ENCODE measurements around the gene GLOD4.
"Not testable (repeated sequence)": the region's sequence is repeated elsewhere in the genome, so short reads cannot be mapped to it uniquely, and the experiment has no call there.

GLOD4 gene

DNA sequence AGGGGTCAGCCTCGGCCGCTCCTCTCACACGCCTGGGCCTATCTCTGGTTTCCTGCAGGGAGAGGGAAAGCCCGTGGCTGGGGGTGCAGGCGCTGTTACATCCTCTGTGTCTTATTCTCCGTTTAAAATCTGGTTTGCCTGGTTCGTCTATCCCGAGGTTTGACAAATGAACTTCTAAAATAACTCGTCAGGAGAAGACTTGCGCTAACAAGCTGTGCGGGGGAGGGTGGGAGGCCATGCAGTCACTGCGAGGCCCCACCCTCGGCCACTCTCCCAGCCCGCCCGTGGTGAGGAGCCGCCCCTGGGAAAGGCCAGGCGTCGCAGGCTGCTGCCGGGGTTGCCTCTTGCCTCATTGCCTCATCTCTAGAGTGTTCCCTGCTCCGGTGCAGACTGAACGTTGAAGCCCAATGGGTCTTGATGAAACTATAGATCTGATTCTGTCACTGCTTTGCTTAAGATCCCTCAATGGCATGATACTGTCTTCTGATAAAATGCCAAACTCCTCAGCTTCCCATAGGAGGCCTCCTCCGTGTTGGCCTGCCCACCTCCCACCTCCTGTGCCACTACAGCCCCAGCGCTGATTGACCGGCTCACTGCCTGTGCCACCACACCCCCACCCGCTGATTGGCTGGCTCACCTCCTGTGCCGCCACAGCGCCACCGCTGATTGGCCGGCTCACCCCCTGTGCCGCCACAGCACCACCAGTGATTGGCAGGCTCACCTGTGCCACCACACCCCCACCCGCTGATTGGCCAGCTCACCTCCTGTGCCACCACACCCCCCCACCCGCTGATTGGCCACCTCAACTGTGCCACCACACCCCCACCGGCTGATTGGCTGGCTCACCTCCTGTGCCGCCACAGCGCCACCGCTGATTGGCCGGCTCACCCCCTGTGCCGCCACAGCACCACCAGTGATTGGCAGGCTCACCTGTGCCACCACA lies 8.1 kb upstream of the GLOD4 start:
- not testable (repeated sequence) for H3K9me3 ChIP-seq (ENCODE audit: control insufficient read depth, insufficient read depth, low read length); H3K4me1 ChIP-seq (ENCODE audit: control insufficient read depth, insufficient read depth, low read length); H3K9ac ChIP-seq (ENCODE audit: low read depth, low read length); H3K27me3 ChIP-seq (ENCODE audit: control insufficient read depth, insufficient read depth, low read length)
- Histone ChIP-seq H3K36me3 (ENCODE audit: control insufficient read depth, insufficient read depth, low read length) (peaks cover 12% of the 10 kb centered on the region), H3K4me3 (ENCODE audit: low read depth, low read length) (peak overlapping the region; percentile 50)

DNA sequence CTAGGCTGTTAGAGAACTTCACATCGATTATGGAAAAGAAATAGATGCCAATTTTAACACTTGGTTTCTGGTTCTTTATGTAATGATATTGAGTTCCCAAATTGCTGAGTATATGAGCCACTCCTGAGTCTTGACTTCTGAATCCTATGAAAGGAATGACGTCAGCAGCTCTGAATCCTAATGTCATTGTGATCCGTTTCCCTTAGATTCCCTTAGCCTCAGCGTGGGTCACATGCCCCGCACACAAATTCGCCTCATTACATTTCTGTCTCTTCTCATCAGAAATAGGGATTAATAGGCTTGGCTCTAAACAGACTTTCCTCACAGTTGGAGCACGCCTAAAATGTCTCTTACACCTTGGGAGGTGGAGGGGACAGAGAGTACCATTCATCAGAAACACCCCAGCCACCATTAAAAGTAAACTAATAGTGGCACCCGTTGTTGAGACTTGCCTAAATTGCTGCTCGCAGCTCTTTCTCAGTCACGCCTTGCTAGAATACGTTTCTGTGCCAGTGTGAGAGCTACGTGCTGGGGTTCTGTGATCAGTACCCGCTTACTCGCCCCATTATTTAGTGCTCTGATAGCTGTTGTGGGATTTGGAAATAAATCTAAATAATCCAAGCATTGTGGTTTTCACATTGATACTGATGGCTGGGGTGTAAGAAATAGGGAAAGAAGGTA lies 7.2 kb upstream of the GLOD4 start:
- Histone ChIP-seq H3K4me3 (ENCODE audit: low read depth, low read length) (peak overlapping the region; percentile 50), H3K9me3 (ENCODE audit: control insufficient read depth, insufficient read depth, low read length) (no peaks in the 10 kb centered on the region), H3K9ac (ENCODE audit: low read depth, low read length) (no peak overlapping the region), H3K36me3 (ENCODE audit: control insufficient read depth, insufficient read depth, low read length) (peaks cover 12% of the 10 kb centered on the region), H3K27me3 (ENCODE audit: control insufficient read depth, insufficient read depth, low read length) (no peaks in the 10 kb centered on the region), H3K4me1 (ENCODE audit: control insufficient read depth, insufficient read depth, low read length) (no peaks in the 10 kb centered on the region)

DNA sequence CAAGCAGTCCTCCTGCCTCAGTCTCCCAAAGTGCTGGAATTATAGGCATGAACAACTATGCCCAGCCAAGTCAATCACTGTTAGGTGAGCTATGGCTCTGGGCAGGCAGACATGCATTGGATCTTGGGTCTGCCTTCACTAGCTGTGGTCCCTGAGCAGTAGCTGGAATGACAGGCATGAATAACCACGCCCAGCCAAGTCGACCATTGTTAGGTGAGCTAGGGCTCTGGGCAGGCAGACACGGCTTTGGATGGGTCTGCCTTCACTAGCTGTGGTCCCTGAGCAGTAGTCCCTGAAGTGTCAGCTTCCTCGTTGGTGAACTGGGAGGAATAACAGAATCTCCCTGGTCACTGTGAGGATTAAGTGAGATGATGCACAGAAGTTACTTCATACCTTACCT lies 6.5 kb upstream of the GLOD4 start:
- no peaks in the 10 kb centered on the region for H3K9me3 ChIP-seq (ENCODE audit: control insufficient read depth, insufficient read depth, low read length)
- H3K9ac ChIP-seq (ENCODE audit: low read depth, low read length), result no peak overlapping the region
- peaks cover 12% of the 10 kb centered on the region for H3K36me3 ChIP-seq (ENCODE audit: control insufficient read depth, insufficient read depth, low read length)
- no peak overlapping the region for H3K4me3 ChIP-seq (ENCODE audit: low read depth, low read length)
- no peaks in the 10 kb centered on the region for H3K4me1 ChIP-seq (ENCODE audit: control insufficient read depth, insufficient read depth, low read length)
- no peaks in the 10 kb centered on the region for H3K27me3 ChIP-seq (ENCODE audit: control insufficient read depth, insufficient read depth, low read length)

DNA sequence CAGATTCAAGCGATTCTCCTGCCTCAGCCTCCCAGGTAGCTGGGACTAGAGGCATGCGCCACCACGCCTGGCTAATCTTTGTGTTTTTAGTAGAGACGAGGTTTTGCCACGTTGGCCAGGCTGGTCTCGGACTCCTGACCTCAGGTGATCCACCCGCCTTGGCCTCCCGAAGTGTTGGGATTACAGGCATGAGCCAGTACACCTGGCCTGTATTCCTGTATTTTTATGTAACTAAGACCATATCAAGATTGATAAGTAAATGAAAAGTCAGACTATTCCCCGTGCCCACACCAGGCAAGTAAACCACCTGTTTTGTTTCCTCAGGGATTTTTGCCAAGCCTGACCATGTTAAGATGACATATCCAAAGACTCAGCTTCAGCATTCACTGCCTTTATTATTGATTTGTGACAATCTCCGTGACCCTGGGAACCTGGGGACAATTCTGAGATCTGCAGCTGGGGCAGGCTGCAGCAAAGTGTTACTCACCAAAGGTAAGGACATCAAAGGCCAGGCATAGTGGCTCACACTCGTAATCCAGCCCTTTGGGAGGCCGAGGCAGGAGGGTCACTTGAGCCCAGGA lies 5.7 kb upstream of the GLOD4 start:
- Histone ChIP-seq H3K4me1 (ENCODE audit: control insufficient read depth, insufficient read depth, low read length) (no peaks in the 10 kb centered on the region), H3K9ac (ENCODE audit: low read depth, low read length) (no peak overlapping the region), H3K9me3 (ENCODE audit: control insufficient read depth, insufficient read depth, low read length) (no peaks in the 10 kb centered on the region), H3K4me3 (ENCODE audit: low read depth, low read length) (no peak overlapping the region), H3K27me3 (ENCODE audit: control insufficient read depth, insufficient read depth, low read length) (no peaks in the 10 kb centered on the region), H3K36me3 (ENCODE audit: control insufficient read depth, insufficient read depth, low read length) (peaks cover 12% of the 10 kb centered on the region)

DNA sequence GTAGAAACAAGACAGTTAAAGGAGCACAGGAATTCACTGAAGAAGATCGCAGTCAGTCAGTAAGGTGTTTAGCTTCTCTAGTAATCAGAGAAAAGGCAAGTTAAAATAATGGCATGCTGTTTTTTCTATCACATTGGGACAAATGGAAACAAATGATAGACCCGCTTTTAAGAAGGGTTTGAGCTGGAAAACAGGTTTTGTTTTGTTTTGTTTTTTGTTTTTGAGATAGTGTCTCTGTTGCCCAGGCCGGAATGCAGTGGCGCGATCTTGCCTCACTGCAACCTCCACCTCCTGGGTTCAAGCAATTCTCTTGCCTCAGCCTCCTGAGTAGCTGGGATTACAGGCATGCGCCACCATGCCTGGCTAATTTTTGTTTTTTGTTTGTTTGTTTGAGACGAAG lies 3.8 kb upstream of the GLOD4 start:
- H3K36me3 ChIP-seq (ENCODE audit: control insufficient read depth, insufficient read depth, low read length), result peaks cover 15% of the 10 kb centered on the region
- not testable (repeated sequence) for H3K9ac ChIP-seq (ENCODE audit: low read depth, low read length); H3K4me3 ChIP-seq (ENCODE audit: low read depth, low read length); H3K27me3 ChIP-seq (ENCODE audit: control insufficient read depth, insufficient read depth, low read length); H3K9me3 ChIP-seq (ENCODE audit: control insufficient read depth, insufficient read depth, low read length); H3K4me1 ChIP-seq (ENCODE audit: control insufficient read depth, insufficient read depth, low read length)

DNA sequence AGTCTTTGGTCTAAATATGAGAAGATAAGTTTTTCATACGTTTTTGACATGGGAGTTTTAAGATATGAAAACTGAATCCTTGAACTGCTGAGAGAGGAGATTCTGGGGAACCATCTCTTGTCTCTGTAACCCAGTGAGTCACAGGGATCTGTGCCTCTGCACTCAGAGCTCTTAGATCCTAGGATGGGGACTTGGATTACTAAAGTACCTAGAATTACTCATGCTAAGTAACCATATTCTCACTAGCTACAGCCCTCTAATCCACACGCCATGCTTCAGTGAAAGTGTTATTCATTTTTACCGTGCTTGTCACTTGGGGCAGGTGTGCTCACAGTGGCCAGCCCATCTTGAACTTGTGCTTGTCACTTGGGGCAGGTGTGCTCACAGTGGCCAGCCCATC lies 2.1 kb upstream of the GLOD4 start:
- H3K9ac ChIP-seq (ENCODE audit: low read depth, low read length), result no peak overlapping the region
- H3K4me1 ChIP-seq (ENCODE audit: control insufficient read depth, insufficient read depth, low read length), result no peaks in the 10 kb centered on the region
- no peaks in the 10 kb centered on the region for H3K9me3 ChIP-seq (ENCODE audit: control insufficient read depth, insufficient read depth, low read length)
- H3K36me3 ChIP-seq (ENCODE audit: control insufficient read depth, insufficient read depth, low read length), result peaks cover 15% of the 10 kb centered on the region
- H3K4me3 ChIP-seq (ENCODE audit: low read depth, low read length), result no peak overlapping the region
- H3K27me3 ChIP-seq (ENCODE audit: control insufficient read depth, insufficient read depth, low read length), result no peaks in the 10 kb centered on the region

DNA sequence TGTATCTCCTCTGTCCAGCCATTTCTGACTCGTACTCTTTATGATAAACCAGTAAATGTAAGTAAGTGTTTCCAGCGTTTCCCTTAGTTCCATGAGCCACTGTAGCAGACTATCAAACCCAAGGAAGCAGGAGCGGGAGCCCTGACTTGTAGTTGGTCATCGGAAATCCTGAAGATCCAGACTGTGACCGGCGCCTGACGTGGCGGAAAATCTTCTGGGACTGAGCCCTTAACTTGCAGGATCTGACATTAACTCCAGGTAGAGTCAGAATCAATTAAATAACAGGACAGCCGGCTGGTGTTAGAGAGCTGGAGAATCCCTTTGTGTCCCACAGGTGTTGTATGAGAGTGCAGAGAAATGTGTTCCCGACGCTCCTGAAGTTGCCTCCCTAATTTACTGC lies 4.0 kb downstream of the GLOD4 start:
- no peaks in the 10 kb centered on the region for H3K9me3 ChIP-seq (ENCODE audit: control insufficient read depth, insufficient read depth, low read length)
- H3K4me3 ChIP-seq (ENCODE audit: low read depth, low read length), result no peak overlapping the region
- H3K27me3 ChIP-seq (ENCODE audit: control insufficient read depth, insufficient read depth, low read length), result no peaks in the 10 kb centered on the region
- no peak overlapping the region for H3K9ac ChIP-seq (ENCODE audit: low read depth, low read length)
- H3K36me3 ChIP-seq (ENCODE audit: control insufficient read depth, insufficient read depth, low read length), result peaks cover 25% of the 10 kb centered on the region
- no peaks in the 10 kb centered on the region for H3K4me1 ChIP-seq (ENCODE audit: control insufficient read depth, insufficient read depth, low read length)

DNA sequence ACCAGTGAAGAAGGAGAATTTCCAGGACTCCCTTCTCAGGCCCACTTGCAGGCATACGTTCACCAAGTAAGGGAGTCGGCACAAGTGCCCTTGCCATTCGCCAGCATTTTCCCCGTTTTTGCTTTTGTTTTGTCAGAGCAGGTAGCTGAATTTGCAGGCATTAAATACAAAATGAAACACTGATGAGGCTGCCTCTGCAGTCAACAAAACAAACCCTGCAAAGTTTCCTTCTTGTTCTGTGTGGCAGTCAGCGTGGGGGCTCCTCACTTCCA lies 7.8 kb downstream of the GLOD4 start:
- peaks cover 28% of the 10 kb centered on the region for H3K36me3 ChIP-seq (ENCODE audit: control insufficient read depth, insufficient read depth, low read length)
- H3K27me3 ChIP-seq (ENCODE audit: control insufficient read depth, insufficient read depth, low read length), result no peaks in the 10 kb centered on the region
- no peak overlapping the region for H3K4me3 ChIP-seq (ENCODE audit: low read depth, low read length)
- H3K4me1 ChIP-seq (ENCODE audit: control insufficient read depth, insufficient read depth, low read length), result no peaks in the 10 kb centered on the region
- no peak overlapping the region for H3K9ac ChIP-seq (ENCODE audit: low read depth, low read length)
- H3K9me3 ChIP-seq (ENCODE audit: control insufficient read depth, insufficient read depth, low read length), result no peaks in the 10 kb centered on the region

DNA sequence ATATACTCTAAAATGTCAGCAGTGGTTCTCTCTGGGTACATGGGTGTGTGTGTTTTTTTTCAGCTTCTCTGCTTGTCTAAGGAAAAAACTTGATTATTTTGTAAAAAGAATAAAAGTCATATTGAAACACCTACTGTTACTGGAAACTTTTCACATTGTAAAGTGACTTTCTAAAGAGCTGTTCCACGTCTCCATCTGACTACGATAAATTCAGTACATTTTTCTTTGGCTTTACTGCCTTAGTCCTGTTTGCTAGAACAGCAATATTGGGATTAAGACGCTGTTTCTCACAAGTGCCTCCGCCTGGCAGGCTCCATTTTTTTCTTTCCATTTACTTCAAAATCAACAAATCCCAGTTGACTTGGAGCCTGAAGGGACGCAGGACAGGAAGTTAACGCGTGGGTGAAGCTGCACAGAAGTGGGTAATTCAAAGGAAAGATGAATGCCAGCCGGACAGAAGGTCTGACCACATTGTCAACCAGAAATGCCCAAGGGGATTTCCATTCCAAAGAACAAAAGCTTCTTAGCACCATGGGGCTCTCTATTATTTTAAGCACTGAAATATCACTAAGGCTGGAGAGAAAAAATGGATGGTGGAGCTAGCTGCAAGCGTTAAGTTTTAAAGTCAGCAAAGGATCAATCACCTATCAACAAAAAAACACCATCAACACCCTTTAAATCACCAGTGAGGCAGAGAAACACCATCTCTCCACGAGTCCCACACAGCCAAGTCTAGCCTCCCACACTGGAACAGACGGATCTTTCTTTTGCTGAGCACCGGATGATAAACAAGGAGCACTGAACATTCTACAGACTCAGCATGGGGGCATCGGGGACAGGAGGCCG lies 8.4 kb downstream of the GLOD4 start:
- peaks cover 32% of the 10 kb centered on the region for H3K36me3 ChIP-seq (ENCODE audit: control insufficient read depth, insufficient read depth, low read length)
- no peak overlapping the region for H3K4me3 ChIP-seq (ENCODE audit: low read depth, low read length)
- no peaks in the 10 kb centered on the region for H3K9me3 ChIP-seq (ENCODE audit: control insufficient read depth, insufficient read depth, low read length)
- H3K27me3 ChIP-seq (ENCODE audit: control insufficient read depth, insufficient read depth, low read length), result no peaks in the 10 kb centered on the region
- H3K9ac ChIP-seq (ENCODE audit: low read depth, low read length), result no peak overlapping the region
- no peaks in the 10 kb centered on the region for H3K4me1 ChIP-seq (ENCODE audit: control insufficient read depth, insufficient read depth, low read length)

DNA sequence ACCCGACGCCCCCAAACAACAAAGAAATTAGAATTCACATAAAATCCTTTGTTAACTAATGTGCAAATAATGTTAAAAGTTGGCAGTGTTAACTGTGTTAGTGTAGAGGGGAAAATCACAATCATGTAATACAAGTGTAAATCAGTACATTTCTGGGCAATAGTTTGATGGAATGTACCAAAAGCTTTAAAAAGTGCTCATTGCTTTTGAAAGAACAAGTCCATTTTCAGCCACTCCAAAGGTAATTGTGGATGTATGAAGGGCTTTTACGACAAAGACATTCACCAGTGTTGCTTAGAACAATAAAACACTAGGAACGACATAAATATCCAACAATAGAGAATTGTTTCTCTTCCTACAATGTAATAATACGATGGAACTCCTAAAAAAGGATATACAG lies 9.1 kb downstream of the GLOD4 start:
- Histone ChIP-seq H3K36me3 (ENCODE audit: control insufficient read depth, insufficient read depth, low read length) (peaks cover 28% of the 10 kb centered on the region), H3K9ac (ENCODE audit: low read depth, low read length) (no peak overlapping the region), H3K4me1 (ENCODE audit: control insufficient read depth, insufficient read depth, low read length) (no peaks in the 10 kb centered on the region), H3K27me3 (ENCODE audit: control insufficient read depth, insufficient read depth, low read length) (no peaks in the 10 kb centered on the region), H3K4me3 (ENCODE audit: low read depth, low read length) (no peak overlapping the region), H3K9me3 (ENCODE audit: control insufficient read depth, insufficient read depth, low read length) (no peaks in the 10 kb centered on the region)

DNA sequence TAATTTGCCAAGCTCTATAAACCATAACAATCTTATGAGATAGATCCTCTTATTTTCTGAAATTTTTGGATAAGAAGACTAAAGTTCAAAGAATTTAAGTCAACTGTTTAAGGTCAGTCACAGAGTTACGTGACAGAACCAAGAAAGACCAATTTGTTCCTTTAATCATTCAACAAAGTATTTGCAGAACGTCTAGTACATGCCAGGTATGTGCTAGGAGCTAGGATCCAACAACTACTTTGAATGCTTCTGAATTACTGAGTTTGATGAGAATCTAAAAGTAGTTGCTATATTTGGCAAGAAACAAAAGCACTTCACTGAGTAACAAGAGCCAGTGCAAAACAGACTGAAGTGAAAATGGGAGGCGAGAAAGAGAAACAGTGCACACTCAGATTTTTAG lies 15.0 kb downstream of the GLOD4 start:
- H3K36me3 ChIP-seq (ENCODE audit: control insufficient read depth, insufficient read depth, low read length), result peaks cover 13% of the 10 kb centered on the region
- H3K4me1 ChIP-seq (ENCODE audit: control insufficient read depth, insufficient read depth, low read length), result no peaks in the 10 kb centered on the region
- H3K4me3 ChIP-seq (ENCODE audit: low read depth, low read length), result no peak overlapping the region
- no peaks in the 10 kb centered on the region for H3K27me3 ChIP-seq (ENCODE audit: control insufficient read depth, insufficient read depth, low read length)
- no peaks in the 10 kb centered on the region for H3K9me3 ChIP-seq (ENCODE audit: control insufficient read depth, insufficient read depth, low read length)
- H3K9ac ChIP-seq (ENCODE audit: low read depth, low read length), result no peak overlapping the region

Data from iPS-15b (cell line).